Fibroblast of lung (primary cell): ENCODE measurements around the gene NCBP2. TPM values are rescaled to one million over a fixed set of nuclear protein-coding genes. Genes with fewer than 3 reads are reported as not detected.

Experiments
- DNase-seq, 2 donors: peaks; one replicate each; pipeline versions ENCODE4 v3.0.0 to v3.0.0-alpha.2; 2010; ENCODE audit warnings: low read depth in 2 of 2
- H2AFZ ChIP-seq: 2 replicates; pipeline ENCODE4 v1.5.1; 2012; ENCODE audit warnings: low read length, control low read depth, inconsistent platforms
- H3K27ac ChIP-seq: 2 replicates; pipeline ENCODE4 v1.5.1; 2011; ENCODE audit warnings: low read length, control low read depth; ENCODE audit not compliant: insufficient read depth
- H3K27me3 ChIP-seq: 2 replicates; pipeline ENCODE4 v1.5.1; 2011; ENCODE audit warnings: mild to moderate bottlenecking, low read length; ENCODE audit not compliant: control insufficient read depth, insufficient read depth
- H3K36me3 ChIP-seq: 2 replicates; pipeline ENCODE4 v1.5.1; 2011; ENCODE audit warnings: low read length; ENCODE audit not compliant: control insufficient read depth, insufficient read depth
- H3K4me1 ChIP-seq: 2 replicates; pipeline ENCODE4 v1.5.1; 2011; ENCODE audit warnings: low read length; ENCODE audit not compliant: control insufficient read depth, insufficient read depth; ENCODE audit errors: extremely low read depth
- H3K4me2 ChIP-seq: 2 replicates; pipeline ENCODE4 v1.5.1; 2011; ENCODE audit warnings: low read length, control low read depth; ENCODE audit not compliant: insufficient read depth; ENCODE audit errors: extremely low read depth
- H3K4me3 ChIP-seq, 4 experiments: fragments of 200-600 bp in 1 of 4; sonication (generic) in 1 of 4; replicated peaks in 1 of 4; 2 replicates each; pipeline ENCODE4 v1.5.1; 2011 to 2016; ENCODE audit warnings: low read length in 4 of 4, low read depth in 3 of 4, mild to moderate bottlenecking in 3 of 4, control low read depth in 2 of 4, inconsistent platforms in 1 of 4, mixed read lengths in 1 of 4; ENCODE audit not compliant: insufficient read depth in 1 of 4; ENCODE audit errors: control extremely low read depth in 1 of 4
- H3K79me2 ChIP-seq: 2 replicates; pipeline ENCODE4 v1.5.1; 2012; ENCODE audit warnings: mild to moderate bottlenecking, low read length, inconsistent platforms; ENCODE audit not compliant: control insufficient read depth, insufficient read depth
- H3K9ac ChIP-seq: 2 replicates; pipeline ENCODE4 v1.5.1; 2011; ENCODE audit warnings: mild to moderate bottlenecking, low read length, control low read depth; ENCODE audit not compliant: insufficient read depth
- H3K9me3 ChIP-seq: 2 replicates; pipeline ENCODE4 v1.5.1; 2012; ENCODE audit warnings: low read depth, low read length; ENCODE audit not compliant: control insufficient read depth, insufficient read depth
- H4K20me1 ChIP-seq: 2 replicates; pipeline ENCODE4 v1.5.1; 2011; ENCODE audit warnings: low read length; ENCODE audit not compliant: control insufficient read depth, insufficient read depth; ENCODE audit errors: extremely low read depth
- EZH2 ChIP-seq: IDR thresholded peaks from 2 replicates; pipeline ENCODE4 v1.5.1; 2012; ENCODE audit warnings: low read length, control low read depth, mild to moderate bottlenecking; ENCODE audit errors: missing control alignments
- polyA plus RNA-seq, 2 donors: library from polyadenylated mRNA; depleted of rRNA in 1 of 2; stranded (reverse) in 1 of 2; unstranded in 1 of 2; fragments of >200 nt; gene quantifications; 2 replicates each; pipeline ENCODE4 v1.2.1, GENCODE V29; 2011 to 2012; ENCODE audit warnings: missing spikeins in 1 of 2
- total RNA-seq: library from RNA; depleted of rRNA; stranded (reverse); fragments of >200 nt; gene quantifications from 2 replicates; pipeline ENCODE4 v1.2.1, GENCODE V29; 2014
- TF ChIP-seq, protein P1 (sequence below), 2 donors: IDR thresholded peaks in 1 of 2; conservative IDR thresholded peaks in 1 of 2; 1 replicate in 1 of 2; 2 replicates in 1 of 2; pipeline ENCODE4 v1.5.1; 2011 to 2012; ENCODE audit warnings: low read length in 2 of 2, control low read depth in 1 of 2, inconsistent platforms in 1 of 2, low read depth in 1 of 2, mild to moderate bottlenecking in 1 of 2

The NCBP2 gene
- total and polyA plus RNA-seq, 2 donors (not counting 1 experiment from before 2014, with no cell fraction given): 65.2 to 85.9 TPM

DNA sequence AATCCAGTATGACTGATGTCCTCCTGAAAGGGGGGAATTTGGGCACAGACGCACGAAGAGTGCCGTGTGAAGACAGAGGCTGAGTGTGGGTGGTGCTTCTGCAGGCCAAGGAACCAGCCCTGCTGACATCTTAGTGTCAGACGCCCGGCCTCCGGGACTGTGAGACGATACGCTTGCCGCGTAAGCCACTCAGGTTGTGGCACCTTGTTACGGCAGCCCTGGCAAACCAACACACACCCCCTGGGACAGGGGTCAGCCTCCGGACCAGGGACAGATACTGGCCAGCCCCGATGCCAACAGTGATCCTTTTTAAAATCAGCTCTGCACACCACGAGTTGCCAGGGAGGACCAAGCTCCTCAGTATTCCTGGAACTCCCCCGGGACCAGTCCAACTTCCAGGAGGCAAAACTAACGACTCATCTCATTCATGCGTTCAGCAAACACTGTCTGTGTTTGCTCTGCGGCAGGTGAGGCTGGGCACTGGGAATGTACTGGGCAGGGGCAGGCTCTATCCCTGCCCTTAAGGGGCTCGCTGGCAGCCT lies 47.5 kb upstream of the NCBP2 start:
- no peak for DNase-seq
- H3K4me2 ChIP-seq: no peak overlapping the region
- TF ChIP-seq, protein P1, sequence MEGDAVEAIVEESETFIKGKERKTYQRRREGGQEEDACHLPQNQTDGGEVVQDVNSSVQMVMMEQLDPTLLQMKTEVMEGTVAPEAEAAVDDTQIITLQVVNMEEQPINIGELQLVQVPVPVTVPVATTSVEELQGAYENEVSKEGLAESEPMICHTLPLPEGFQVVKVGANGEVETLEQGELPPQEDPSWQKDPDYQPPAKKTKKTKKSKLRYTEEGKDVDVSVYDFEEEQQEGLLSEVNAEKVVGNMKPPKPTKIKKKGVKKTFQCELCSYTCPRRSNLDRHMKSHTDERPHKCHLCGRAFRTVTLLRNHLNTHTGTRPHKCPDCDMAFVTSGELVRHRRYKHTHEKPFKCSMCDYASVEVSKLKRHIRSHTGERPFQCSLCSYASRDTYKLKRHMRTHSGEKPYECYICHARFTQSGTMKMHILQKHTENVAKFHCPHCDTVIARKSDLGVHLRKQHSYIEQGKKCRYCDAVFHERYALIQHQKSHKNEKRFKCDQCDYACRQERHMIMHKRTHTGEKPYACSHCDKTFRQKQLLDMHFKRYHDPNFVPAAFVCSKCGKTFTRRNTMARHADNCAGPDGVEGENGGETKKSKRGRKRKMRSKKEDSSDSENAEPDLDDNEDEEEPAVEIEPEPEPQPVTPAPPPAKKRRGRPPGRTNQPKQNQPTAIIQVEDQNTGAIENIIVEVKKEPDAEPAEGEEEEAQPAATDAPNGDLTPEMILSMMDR (conservative IDR thresholded peaks at IDR 0.05 in 1 of 2, IDR thresholded peaks at IDR 0.05 in 1 of 2; ENCODE audit: low read depth in 1 of 2, low read length in 2 of 2): no peak
- no peak for TF ChIP-seq EZH2
- H2AFZ ChIP-seq: no peak overlapping the region
- no peak overlapping the region for H3K9ac ChIP-seq
- H3K9me3 ChIP-seq: no peaks in the 10 kb centered on the region
- no peaks in the 10 kb centered on the region for H3K79me2 ChIP-seq
- peaks cover 7% of the 10 kb centered on the region for H3K27me3 ChIP-seq
- no peaks in the 10 kb centered on the region for H3K4me1 ChIP-seq
- H3K36me3 ChIP-seq: no peaks in the 10 kb centered on the region
- no peaks in the 10 kb centered on the region for H4K20me1 ChIP-seq
- no peak overlapping the region for H3K27ac ChIP-seq
- no peak overlapping the region for H3K4me3 ChIP-seq

DNA sequence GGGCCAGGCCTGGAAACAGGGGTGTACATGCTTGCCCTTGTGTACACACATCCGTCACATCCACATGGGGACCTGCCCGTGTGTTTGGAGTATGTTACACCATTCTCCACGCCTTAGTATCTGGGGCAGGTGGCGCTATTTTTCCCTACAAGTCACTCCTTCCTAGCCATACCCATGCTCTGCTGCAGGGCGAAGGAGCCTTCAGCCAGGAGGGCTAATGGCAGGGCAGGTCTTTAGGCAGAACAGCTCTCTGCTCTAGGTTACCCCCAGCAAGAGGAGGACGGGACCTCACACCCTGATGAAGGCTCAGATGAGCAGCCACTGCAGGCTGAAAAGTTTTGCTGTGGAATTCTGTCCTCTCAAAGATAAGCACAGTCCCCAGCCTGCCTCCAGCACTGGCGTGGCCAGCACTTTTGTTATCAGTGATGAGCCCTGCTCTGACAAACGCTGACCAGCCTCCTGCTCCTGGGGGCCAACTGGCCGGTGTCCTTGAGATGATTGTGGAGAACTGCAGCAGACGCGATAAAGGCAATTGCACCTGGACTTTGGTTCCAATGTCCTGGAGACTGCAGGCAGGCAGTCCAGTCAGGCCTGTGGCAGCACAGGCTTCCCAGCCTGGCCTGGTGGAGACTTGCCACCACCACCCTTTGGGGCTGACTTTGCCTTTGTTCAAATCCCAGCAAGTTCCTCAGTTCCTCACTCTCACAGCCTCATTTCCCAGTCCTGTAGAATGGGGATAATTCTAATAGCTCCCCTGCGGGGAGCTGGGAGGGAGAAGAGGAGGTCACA lies 46.1 kb upstream of the NCBP2 start:
- no peak for DNase-seq
- Histone ChIP-seq H3K27ac (no peak overlapping the region), H3K9me3 (no peaks in the 10 kb centered on the region), H3K36me3 (no peaks in the 10 kb centered on the region), H3K4me3 (no peak overlapping the region), H3K4me2 (no peak overlapping the region), H3K27me3 (peaks cover 5% of the 10 kb centered on the region), H3K79me2 (no peaks in the 10 kb centered on the region), H4K20me1 (no peaks in the 10 kb centered on the region), H3K4me1 (no peaks in the 10 kb centered on the region), H3K9ac (no peak overlapping the region), H2AFZ (no peak overlapping the region)
- TF ChIP-seq, protein P1 (conservative IDR thresholded peaks at IDR 0.05 in 1 of 2, IDR thresholded peaks at IDR 0.05 in 1 of 2; ENCODE audit: low read depth in 1 of 2, low read length in 2 of 2): no peak
- no peak for TF ChIP-seq EZH2

DNA sequence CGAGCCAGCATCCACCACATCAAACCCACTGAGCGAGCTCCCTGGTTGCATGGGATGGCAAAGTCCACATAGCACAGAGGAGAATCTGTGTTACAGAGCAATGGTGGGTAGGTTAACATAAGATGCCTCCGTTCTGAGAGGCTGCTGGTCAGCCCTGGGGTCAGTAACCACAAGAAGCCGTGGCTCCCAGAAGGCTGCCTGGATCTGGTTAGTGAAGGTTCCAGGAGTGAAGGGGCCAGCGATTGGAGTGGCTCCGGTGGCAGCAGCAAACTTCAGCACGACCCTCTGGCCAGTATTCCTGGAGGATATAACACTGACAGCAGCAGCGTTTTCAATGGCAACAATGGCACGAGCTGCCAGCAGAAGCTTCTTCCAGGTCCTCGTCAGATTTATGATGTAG lies 44.7 kb upstream of the NCBP2 start:
- Histone ChIP-seq H3K9ac (no peak overlapping the region), H3K36me3 (no peaks in the 10 kb centered on the region), H3K9me3 (no peaks in the 10 kb centered on the region), H3K79me2 (no peaks in the 10 kb centered on the region), H3K27ac (no peak overlapping the region), H2AFZ (no peak overlapping the region), H3K27me3 (peaks cover 5% of the 10 kb centered on the region), H3K4me3 (no peak overlapping the region), H4K20me1 (no peaks in the 10 kb centered on the region), H3K4me1 (no peaks in the 10 kb centered on the region), H3K4me2 (no peak overlapping the region)
- DNase-seq: no peak
- TF ChIP-seq, protein P1 (conservative IDR thresholded peaks at IDR 0.05 in 1 of 2, IDR thresholded peaks at IDR 0.05 in 1 of 2; ENCODE audit: low read depth in 1 of 2, low read length in 2 of 2): no peak
- no peak for TF ChIP-seq EZH2
